Pancreas (tissue), 10 donors: Measurements from ENCODE around the gene NKPD1. TPM values are rescaled to one million over a fixed set of nuclear protein-coding genes. Genes with fewer than 3 reads are reported as not detected.

Experiments
- ATAC-seq, 4 donors: fragments of 200-7000 bp; cut with Tn5 transposase; one replicate each; pipeline versions ENCODE4 v1.8.0 to v1.9.1; 2020; ENCODE audit warnings: mild to moderate bottlenecking in 4 of 4, moderate library complexity in 4 of 4
- DNase-seq, 6 donors: peaks; one replicate each; pipeline ENCODE4 v3.0.0-alpha.2; 2020
- FAIRE-seq: peaks from 2 replicates; lab custom pipeline; 2012; peaks lifted over from hg19 to GRCh38; lab: Jason Lieb, UNC
- H3K27ac ChIP-seq, 4 donors: fragments of 200-600 bp; sonication (generic); 1 replicate in 3 of 4; 2 replicates in 1 of 4; pipeline versions ENCODE4 v1.5.0 to v1.8.0; 2020
- H3K27me3 ChIP-seq, 4 donors: fragments of 200-600 bp; one replicate each; pipeline ENCODE4 v1.8.0; 2021
- H3K36me3 ChIP-seq, 3 donors: fragments of 200-600 bp; sonication (generic) in 1 of 3; one replicate each; pipeline versions ENCODE4 v1.5.0 to v1.8.0; 2020 to 2021
- H3K4me1 ChIP-seq, 3 donors: fragments of 200-600 bp; one replicate each; pipeline ENCODE4 v1.8.0; 2021
- H3K4me3 ChIP-seq, 4 donors: fragments of 200-600 bp; sonication (generic) in 2 of 4; one replicate each; pipeline versions ENCODE4 v1.5.0 to v1.8.0; 2020 to 2021
- H3K9me3 ChIP-seq, 4 donors: fragments of 200-600 bp; one replicate each; pipeline ENCODE4 v1.8.0; 2021
- CTCF ChIP-seq, 4 donors: fragments of 200-600 bp; sonication (generic) in 3 of 4; IDR thresholded peaks; one replicate each; pipeline versions ENCODE4 v1.5.0 to v1.8.0; 2021; ENCODE audit warnings: antibody characterized with exemption in 4 of 4
- WGBS, 2 donors: extraction: QIAGEN DNeasy Blood & Tissue Kit; methylation state at CpG; one replicate each; pipeline ENCODE4 v1.1.7; 2013; 5-methylcytosine and 5-hydroxymethylcytosine counted together
- intact Hi-C, 3 donors: fragments of 100-400 bp; cut with DNase I; formaldehyde crosslinking; loops; one replicate each; pipeline versions ENCODE4 v1.11.1 to v1.14.2; 2022
- polyA plus RNA-seq, 2 donors: library from polyadenylated mRNA; stranded (reverse); fragments of 200-250 nt; gene quantifications; one replicate each; pipeline ENCODE4 v1.2.3, GENCODE V29; 2013
- total RNA-seq, 6 donors: library from RNA; stranded (reverse); fragmentation: NEBNext Ultra II Directional in 4 of 6; extraction: Animal tissue kit (Norgen Biotek cat#: 25700) in 4 of 6; gene quantifications; one replicate each; pipeline versions ENCODE4 v1.2.1 to v1.2.4, GENCODE V29; 2021 to 2023
- donor health status: healthy with polysubstance abuse.
- donor health status: DM: no; HTN: no; CAD: no; lungs with moderate emphysema.
- donor health status: DM: no; HTN: no; CAD: no.
- donor health status: control.
- donor health status: control.
- donor health status: Bipolar disorder and iron deficiency.
- donor health status: DM: yes; HTN: yes; CAD: no.
- donor health status: DM: no; HTN: no; CAD: no.
- donor health status: DM: no; HTN: no; CAD: no.
- donor health status: DM: yes; HTN: yes; CAD: no.

NKPD1 gene
- total and polyA plus RNA-seq, 8 donors = 0.03 to 0.33 (median 0.14) TPM; not detected in 4

GRCh38 chr19:45173816-45174215, 13.0 kb upstream of the NKPD1 start:
- DNase-seq (no peak), FAIRE-seq (no peak), ATAC-seq (no peak)
- Histone ChIP-seq H3K4me1 (peaks cover 0 to 4% (median 0%) of the 10 kb centered on the region in 3 donors), H3K27me3 (no peaks in the 10 kb centered on the region), H3K36me3 (no peaks in the 10 kb centered on the region), H3K27ac (no peak overlapping the region), H3K9me3 (no peaks in the 10 kb centered on the region), H3K4me3 (no peak overlapping the region)
- intact Hi-C loops = no loop called here
- TF ChIP-seq CTCF (IDR thresholded peaks at IDR 0.05) = no peak
- WGBS, 2 donors = 77 to 82% methylated on average over 12 of the region's 12 CpGs

- intact Hi-C loops = no loop called here
- H3K36me3 ChIP-seq = no peaks in the 10 kb centered on the region
- WGBS, 2 donors = 89 to 92% methylated on average over 17 of the region's 18 CpGs
- peaks cover 0 to 4% (median 0%) of the 10 kb centered on the region in 3 donors for H3K4me1 ChIP-seq
- H3K9me3 ChIP-seq = no peaks in the 10 kb centered on the region
- DNase-seq (peak in 1 of 6 donors; percentile 39), FAIRE-seq (no peak), ATAC-seq (no peak)
- no peak for TF ChIP-seq CTCF (IDR thresholded peaks at IDR 0.05)
- H3K27me3 ChIP-seq = no peaks in the 10 kb centered on the region
- H3K4me3 ChIP-seq = no peak overlapping the region
- H3K27ac ChIP-seq = no peak overlapping the region
Observed at GRCh38 chr19:45172611-45173208, 11.9 kb upstream of the NKPD1 start.

GRCh38 chr19:45172173-45172572, 11.4 kb upstream of the NKPD1 start:
- Histone ChIP-seq H3K27ac (no peak overlapping the region), H3K4me3 (no peak overlapping the region), H3K36me3 (no peaks in the 10 kb centered on the region), H3K9me3 (no peaks in the 10 kb centered on the region), H3K27me3 (no peaks in the 10 kb centered on the region), H3K4me1 (no peaks in the 10 kb centered on the region)
- DNase-seq (peak in 1 of 6 donors; percentile 34), FAIRE-seq (no peak), ATAC-seq (no peak)
- 77% methylated on average over 4 of the region's 4 CpGs for WGBS, 2 donors
- TF ChIP-seq CTCF (IDR thresholded peaks at IDR 0.05) = no peak
- intact Hi-C loops = no loop called here

GRCh38 chr19:45171211-45171623, 10.4 kb upstream of the NKPD1 start:
- H3K27ac ChIP-seq = peak overlapping the region in 1 of 4 donors; percentile 8
- no peak for TF ChIP-seq CTCF (IDR thresholded peaks at IDR 0.05)
- ATAC-seq = peak in 3 of 4 donors; percentile 17 to 28 (median 23)

More at GRCh38 chr19:45171211-45171623, 10.4 kb upstream of the NKPD1 start:
- FAIRE-seq (no peak), DNase-seq (no peak)
- WGBS, 2 donors = 52 to 59% methylated on average over 7 of the region's 7 CpGs
- Histone ChIP-seq H3K36me3 (no peaks in the 10 kb centered on the region), H3K4me1 (no peaks in the 10 kb centered on the region), H3K27me3 (no peaks in the 10 kb centered on the region), H3K4me3 (no peak overlapping the region), H3K9me3 (no peaks in the 10 kb centered on the region)
- intact Hi-C loops = no loop called here
